Caco-2 (cell line): ENCODE results near the gene FAM217B. TPM values are rescaled to one million over a fixed set of nuclear protein-coding genes. Genes with fewer than 3 reads are reported as not detected.
A peak's percentile ranks its signal among the peaks of the same experiment; 100 is the strongest.

Source experiments
- BruUV-seq: library from RNA; stranded (reverse); fragments of 400-500 nt; replicated peaks from 2 replicates; lab custom pipeline; 2021; lab: Mats Ljungman, UMichigan
- CTCF ChIA-PET: fragments of 300-600 bp; sonication (Branson Sonifier 250); formaldehyde crosslinking; loops from one replicate; lab custom pipeline; 2022; ENCODE audit warnings: antibody characterized with exemption; lab: Charles Lee
- POLR2A ChIA-PET: fragments of 300-600 bp; sonication (Branson Sonifier 250); formaldehyde crosslinking; loops from one replicate; lab custom pipeline; 2022; ENCODE audit warnings: antibody characterized with exemption; lab: Charles Lee
- DNase-seq, 2 experiments: peaks; one replicate each; pipeline versions ENCODE4 v3.0.0 to v3.0.0-alpha.2; 2020 to 2022
- H3K27me3 ChIP-seq: replicated peaks from 2 replicates; pipeline ENCODE4 v1.6.0; 2011; ENCODE audit warnings: low read length; ENCODE audit not compliant: control insufficient read depth, insufficient read depth
- H3K36me3 ChIP-seq: 2 replicates; pipeline ENCODE4 v1.5.1; 2011; ENCODE audit warnings: low read length; ENCODE audit not compliant: control insufficient read depth, insufficient read depth
- H3K4me1 ChIP-seq: fragments of 250-450 bp; sonication (Bioruptor Pico); 2 replicates; pipeline ENCODE4 v1.5.1; 2020; ENCODE audit warnings: mild to moderate bottlenecking
- H3K4me3 ChIP-seq: 2 replicates; pipeline ENCODE4 v1.5.1; 2011; ENCODE audit warnings: low read depth, mild to moderate bottlenecking, control low read depth, low read length
- H3K9me3 ChIP-seq: fragments of 250-450 bp; sonication (Bioruptor Pico); 2 replicates; pipeline ENCODE4 v1.5.1; 2020; ENCODE audit warnings: mild to moderate bottlenecking, moderate library complexity
- H3K27ac Mint-ChIP-seq: one replicate; pipeline ENCODE4 v1.8.0; 2022; ENCODE audit warnings: mixed read lengths; ENCODE audit not compliant: unreplicated experiment
- H3K27me3 Mint-ChIP-seq: one replicate; pipeline ENCODE4 v1.8.0; 2022; ENCODE audit warnings: mixed read lengths; ENCODE audit not compliant: insufficient read depth, unreplicated experiment
- H3K36me3 Mint-ChIP-seq: one replicate; pipeline ENCODE4 v1.8.0; 2022; ENCODE audit warnings: mild to moderate bottlenecking, mixed read lengths; ENCODE audit not compliant: insufficient read depth, unreplicated experiment
- H3K4me1 Mint-ChIP-seq: one replicate; pipeline ENCODE4 v1.8.0; 2022; ENCODE audit warnings: low read depth, mixed read lengths; ENCODE audit not compliant: unreplicated experiment
- H3K4me3 Mint-ChIP-seq: one replicate; pipeline ENCODE4 v1.8.0; 2022; ENCODE audit warnings: mild to moderate bottlenecking, moderate library complexity, mixed read lengths; ENCODE audit not compliant: unreplicated experiment
- H3K9me3 Mint-ChIP-seq: one replicate; pipeline ENCODE4 v1.8.0; 2022; ENCODE audit warnings: mixed read lengths; ENCODE audit not compliant: unreplicated experiment
- intact Hi-C: fragments of 100-400 bp; cut with micrococcal nuclease; formaldehyde crosslinking; loops from one replicate; pipeline ENCODE4 v1.10.0; 2022; ENCODE audit not compliant: unreplicated experiment
- total RNA-seq: library from RNA; stranded (reverse); gene quantifications from 2 replicates; pipeline ENCODE4 v1.2.3, GENCODE V29; 2022
- TF ChIP-seq, protein P1 (sequence below), 2 experiments: fragments of 200-600 bp in 1 of 2; IDR thresholded peaks; 1 replicate in 1 of 2; 2 replicates in 1 of 2; pipeline versions ENCODE4 v1.5.1 to v1.8.0; 2011 to 2022; ENCODE audit warnings: antibody characterized with exemption in 1 of 2, control low read depth in 1 of 2, inconsistent platforms in 1 of 2, low read depth in 1 of 2, low read length in 1 of 2, mild to moderate bottlenecking in 1 of 2, moderate library complexity in 1 of 2; ENCODE audit not compliant: insufficient read depth in 1 of 2, severe bottlenecking in 1 of 2, unreplicated experiment in 1 of 2

The FAM217B gene
- total RNA-seq, 1 experiment from 2014 or later, result 65.3 TPM

DNA sequence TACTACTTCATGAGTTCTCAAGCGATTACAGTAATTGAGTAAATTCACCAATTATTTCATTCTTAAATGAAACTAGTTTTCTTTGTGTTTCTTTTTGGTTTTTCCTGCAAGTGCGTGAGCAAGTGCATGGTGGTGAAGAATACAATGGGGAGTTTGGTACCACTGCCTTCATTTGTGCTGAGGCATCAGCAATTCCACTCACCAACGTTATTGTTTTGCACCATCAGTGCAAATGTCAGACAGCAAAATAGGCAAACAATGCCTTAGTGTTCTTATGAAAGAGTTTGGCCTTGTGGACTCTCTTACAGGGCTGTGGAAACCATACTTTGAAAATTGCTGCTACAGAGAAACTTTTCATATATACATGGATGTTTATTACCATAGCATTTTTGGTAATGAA is 26.2 kb downstream of the FAM217B start:
- H3K27me3 Mint-ChIP-seq, result peaks cover 3% of the 10 kb centered on the region
- CTCF ChIA-PET, result no interaction called here
- no peak overlapping the region for H3K27ac Mint-ChIP-seq

DNA sequence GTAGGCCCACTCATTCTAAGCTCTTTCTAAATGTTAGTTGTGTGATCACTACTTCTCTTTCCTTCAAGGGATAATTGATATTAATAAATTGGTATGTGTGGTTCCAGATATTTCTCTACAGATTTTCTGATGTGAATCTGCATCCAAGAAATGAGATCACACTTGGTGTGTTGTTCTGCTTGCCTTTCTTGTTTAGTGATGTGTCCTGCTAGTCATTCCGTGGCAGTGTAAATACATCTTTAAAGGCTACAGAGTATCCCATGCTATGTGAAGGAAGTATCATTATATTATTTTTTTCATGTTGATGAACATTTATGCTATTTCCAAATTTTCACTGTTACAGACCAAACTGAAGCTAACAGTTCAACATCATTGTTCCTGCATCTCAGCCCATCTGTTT is 31.2 kb downstream of the FAM217B start:
- Mint-ChIP-seq H3K9me3 (no peaks in the 10 kb centered on the region), H3K4me3 (no peak overlapping the region), H3K27ac (no peak overlapping the region), H3K27me3 (peaks cover 3% of the 10 kb centered on the region), H3K4me1 (no peaks in the 10 kb centered on the region), H3K36me3 (no peaks in the 10 kb centered on the region)
- TF ChIP-seq, protein P1, sequence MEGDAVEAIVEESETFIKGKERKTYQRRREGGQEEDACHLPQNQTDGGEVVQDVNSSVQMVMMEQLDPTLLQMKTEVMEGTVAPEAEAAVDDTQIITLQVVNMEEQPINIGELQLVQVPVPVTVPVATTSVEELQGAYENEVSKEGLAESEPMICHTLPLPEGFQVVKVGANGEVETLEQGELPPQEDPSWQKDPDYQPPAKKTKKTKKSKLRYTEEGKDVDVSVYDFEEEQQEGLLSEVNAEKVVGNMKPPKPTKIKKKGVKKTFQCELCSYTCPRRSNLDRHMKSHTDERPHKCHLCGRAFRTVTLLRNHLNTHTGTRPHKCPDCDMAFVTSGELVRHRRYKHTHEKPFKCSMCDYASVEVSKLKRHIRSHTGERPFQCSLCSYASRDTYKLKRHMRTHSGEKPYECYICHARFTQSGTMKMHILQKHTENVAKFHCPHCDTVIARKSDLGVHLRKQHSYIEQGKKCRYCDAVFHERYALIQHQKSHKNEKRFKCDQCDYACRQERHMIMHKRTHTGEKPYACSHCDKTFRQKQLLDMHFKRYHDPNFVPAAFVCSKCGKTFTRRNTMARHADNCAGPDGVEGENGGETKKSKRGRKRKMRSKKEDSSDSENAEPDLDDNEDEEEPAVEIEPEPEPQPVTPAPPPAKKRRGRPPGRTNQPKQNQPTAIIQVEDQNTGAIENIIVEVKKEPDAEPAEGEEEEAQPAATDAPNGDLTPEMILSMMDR (IDR thresholded peaks at IDR 0.05; ENCODE audit: insufficient read depth in 1 of 2, low read depth in 1 of 2, low read length in 1 of 2, severe bottlenecking in 1 of 2, unreplicated experiment in 1 of 2), result no peak
- DNase-seq, result no peak
- Histone ChIP-seq H3K36me3 (no peaks in the 10 kb centered on the region), H3K27me3 (no peaks in the 10 kb centered on the region), H3K4me3 (no peak overlapping the region), H3K4me1 (peaks cover 6% of the 10 kb centered on the region), H3K9me3 (no peaks in the 10 kb centered on the region)
- ChIA-PET POLR2A (no interaction called here), CTCF (interaction anchor here (1.2 to 1.5 kb wide), 2 partner anchors 14 to 79 kb away, joined by 3 to 6 read pairs; no protein-coding TSS in a partner anchor)
- intact Hi-C loops, result no loop called here
- BruUV-seq, result no TSS peak

More for the DNA sequence above, 26.2 kb downstream of the FAM217B start:
- Histone ChIP-seq H3K36me3 (no peaks in the 10 kb centered on the region), H3K4me1 (no peaks in the 10 kb centered on the region), H3K4me3 (no peak overlapping the region), H3K9me3 (no peaks in the 10 kb centered on the region), H3K27me3 (no peaks in the 10 kb centered on the region)
- BruUV-seq, result no TSS peak
- Mint-ChIP-seq H3K36me3 (no peaks in the 10 kb centered on the region), H3K4me3 (no peak overlapping the region), H3K4me1 (no peaks in the 10 kb centered on the region), H3K9me3 (no peaks in the 10 kb centered on the region)
- TF ChIP-seq, protein P1 (IDR thresholded peaks at IDR 0.05; ENCODE audit: insufficient read depth in 1 of 2, low read depth in 1 of 2, low read length in 1 of 2, severe bottlenecking in 1 of 2, unreplicated experiment in 1 of 2), result no peak
- no peak for DNase-seq
- intact Hi-C loops, result no loop called here
- POLR2A ChIA-PET, result no interaction called here

DNA sequence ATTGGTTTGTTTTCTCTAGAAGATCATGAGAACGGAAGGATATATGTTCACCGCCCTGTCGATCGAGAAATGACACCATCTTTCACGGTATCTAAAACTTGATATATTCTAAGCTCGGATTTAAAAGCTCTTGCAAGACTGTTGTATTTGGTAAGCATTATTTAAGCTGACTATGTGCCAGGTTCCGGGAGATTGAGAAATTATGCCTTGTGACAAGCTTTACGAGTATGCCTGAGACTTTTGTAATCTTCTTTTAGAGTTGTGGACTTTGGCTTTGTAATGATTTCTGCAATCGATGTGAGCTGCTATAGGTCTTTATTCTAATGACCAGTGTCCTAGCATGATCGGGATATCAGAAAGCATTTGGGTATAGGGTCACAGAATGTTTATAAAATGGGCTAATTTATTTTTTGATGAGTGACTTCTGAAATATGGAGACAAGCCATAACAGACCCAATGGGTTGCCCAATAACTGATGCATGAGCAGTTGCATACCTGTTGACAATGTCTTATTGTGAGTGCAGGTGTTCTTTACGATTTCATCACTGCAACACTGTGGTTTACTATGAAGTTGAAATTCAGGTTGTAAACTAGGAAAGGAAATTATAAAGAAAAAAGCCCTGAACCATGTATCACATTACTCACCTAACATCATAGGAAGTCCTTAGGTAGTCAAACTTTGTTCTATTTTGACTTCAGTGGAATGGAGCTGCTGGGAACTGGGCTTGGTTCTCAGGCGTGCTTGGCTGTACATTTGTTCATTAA is 32.0 kb downstream of the FAM217B start:
- peak in 1 of 2 experiments; percentile 35 for DNase-seq
- no peaks in the 10 kb centered on the region for H3K36me3 ChIP-seq
- intact Hi-C loops, result no loop called here
- ChIA-PET CTCF (interaction anchor here (1.0 to 1.5 kb wide), 3 partner anchors 15 to 78 kb away, joined by 3 to 6 read pairs (median 3); no protein-coding TSS in a partner anchor), POLR2A (no interaction called here)
- peaks cover 3% of the 10 kb centered on the region for H3K27me3 Mint-ChIP-seq
- H3K27me3 ChIP-seq, result no peaks in the 10 kb centered on the region
- no peak overlapping the region for H3K27ac Mint-ChIP-seq
- H3K4me3 Mint-ChIP-seq, result no peak overlapping the region
- H3K36me3 Mint-ChIP-seq, result no peaks in the 10 kb centered on the region
- H3K4me3 ChIP-seq, result no peak overlapping the region
- H3K4me1 ChIP-seq, result peaks cover 6% of the 10 kb centered on the region
- no peaks in the 10 kb centered on the region for H3K4me1 Mint-ChIP-seq
- no peaks in the 10 kb centered on the region for H3K9me3 ChIP-seq
- BruUV-seq, result no TSS peak
- no peaks in the 10 kb centered on the region for H3K9me3 Mint-ChIP-seq
- TF ChIP-seq, protein P1 (IDR thresholded peaks at IDR 0.05; ENCODE audit: insufficient read depth in 1 of 2, low read depth in 1 of 2, low read length in 1 of 2, severe bottlenecking in 1 of 2, unreplicated experiment in 1 of 2), result no peak
